HEK293T (cell line): ENCODE data around the gene CHCHD3.

Experiments used
- CTCF ChIA-PET: fragments of 350-600 bp; formaldehyde crosslinking; extraction: SDS; loops from one replicate; lab custom pipeline; 2021; ENCODE audit warnings: antibody characterized with exemption, inconsistent platforms; lab: Yijun Ruan, JAX
- POLR2A ChIA-PET: fragments of 350-600 bp; formaldehyde crosslinking; extraction: SDS; loops from one replicate; lab custom pipeline; 2020; ENCODE audit warnings: antibody characterized with exemption, inconsistent platforms; lab: Yijun Ruan, JAX
- DNase-seq: peaks from one replicate; pipeline ENCODE4 v3.0.0; 2012; ENCODE audit warnings: mixed read lengths; ENCODE audit errors: extremely low spot score
- ARNT ChIP-seq: fragments of 450-650 bp; IDR thresholded peaks from 2 replicates; pipeline ENCODE4 v1.6.1; 2017; ENCODE audit warnings: mild to moderate bottlenecking
- BHLHE40 ChIP-seq: fragments of 450-650 bp; IDR thresholded peaks from 2 replicates; pipeline ENCODE4 v1.6.1; 2016; ENCODE audit warnings: mild to moderate bottlenecking, moderate library complexity, borderline replicate concordance
- CTBP1 ChIP-seq: fragments of 450-650 bp; IDR thresholded peaks from 2 replicates; pipeline ENCODE4 v1.6.1; 2016; ENCODE audit warnings: borderline replicate concordance
- ELF4 ChIP-seq: fragments of 450-650 bp; IDR thresholded peaks from 2 replicates; pipeline ENCODE4 v1.6.1; 2017; ENCODE audit warnings: antibody characterized with exemption
- FOXA1 ChIP-seq: fragments of 450-650 bp; IDR thresholded peaks from 2 replicates; pipeline ENCODE4 v1.6.1; 2016; ENCODE audit warnings: mild to moderate bottlenecking
- FOXK2 ChIP-seq: fragments of 450-650 bp; IDR thresholded peaks from 2 replicates; pipeline ENCODE4 v1.6.1; 2016; ENCODE audit warnings: mild to moderate bottlenecking
- FOXM1 ChIP-seq: fragments of 450-650 bp; IDR thresholded peaks from 2 replicates; pipeline ENCODE4 v1.6.1; 2017; ENCODE audit warnings: mild to moderate bottlenecking, borderline replicate concordance
- HDGF ChIP-seq: fragments of 450-650 bp; IDR thresholded peaks from 2 replicates; pipeline ENCODE4 v1.6.1; 2017; ENCODE audit warnings: antibody characterized with exemption, borderline replicate concordance
- L3MBTL2 ChIP-seq: fragments of 450-650 bp; conservative IDR thresholded peaks from 2 replicates; pipeline ENCODE4 v1.6.1; 2016; ENCODE audit warnings: mild to moderate bottlenecking
- LEF1 ChIP-seq: fragments of 450-650 bp; IDR thresholded peaks from 2 replicates; pipeline ENCODE4 v1.6.1; 2017; ENCODE audit warnings: mild to moderate bottlenecking, borderline replicate concordance
- NFRKB ChIP-seq: fragments of 450-650 bp; IDR thresholded peaks from 2 replicates; pipeline ENCODE4 v1.6.1; 2016; ENCODE audit warnings: mild to moderate bottlenecking, moderate library complexity
- SP1 ChIP-seq: fragments of 450-650 bp; IDR thresholded peaks from 2 replicates; pipeline ENCODE4 v1.6.1; 2017
- SUZ12 ChIP-seq: fragments of 450-650 bp; IDR thresholded peaks from 2 replicates; pipeline ENCODE4 v1.6.1; 2016; ENCODE audit warnings: mild to moderate bottlenecking
- TARDBP ChIP-seq: fragments of 450-650 bp; IDR thresholded peaks from 2 replicates; pipeline ENCODE4 v1.6.1; 2016
- ZNF384 ChIP-seq: fragments of 450-650 bp; IDR thresholded peaks from 2 replicates; pipeline ENCODE4 v1.6.1; 2016
- TF ChIP-seq, protein P1 (sequence below): fragments of 450-650 bp; IDR thresholded peaks from 2 replicates; pipeline ENCODE4 v1.6.1; 2016

Gene CHCHD3

DNA sequence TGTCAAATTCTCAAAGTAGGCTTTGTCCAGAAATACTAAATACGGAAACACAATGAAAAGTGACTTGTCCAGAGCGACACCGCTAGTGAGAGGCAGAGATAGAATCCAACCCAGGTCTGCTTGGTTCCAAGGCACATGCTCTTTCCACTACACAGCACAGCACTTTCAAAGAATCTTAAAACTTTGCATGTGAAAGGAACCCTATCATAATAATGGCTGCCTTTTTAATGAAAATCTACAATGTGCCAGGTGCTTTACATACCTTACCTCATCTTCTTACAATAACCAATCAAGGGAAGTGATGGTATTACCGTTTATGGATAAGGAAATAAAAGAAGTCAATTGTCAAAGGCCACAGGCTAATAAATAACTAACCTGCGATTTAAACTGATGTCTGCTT is 2.6 kb downstream of the CHCHD3 start:
- ChIA-PET POLR2A (no interaction called here), CTCF (no interaction called here)
- no peak for DNase-seq
- TF ChIP-seq ELF4 (no peak), TARDBP (no peak), FOXA1 (no peak), LEF1 (no peak), BHLHE40 (no peak), CTBP1 (no peak), NFRKB (no peak), SP1 (no peak), ARNT (no peak), L3MBTL2 (no peak), HDGF (no peak), FOXM1 (no peak), ZNF384 (no peak), SUZ12 (no peak), FOXK2 (no peak)
- TF ChIP-seq, protein P1, sequence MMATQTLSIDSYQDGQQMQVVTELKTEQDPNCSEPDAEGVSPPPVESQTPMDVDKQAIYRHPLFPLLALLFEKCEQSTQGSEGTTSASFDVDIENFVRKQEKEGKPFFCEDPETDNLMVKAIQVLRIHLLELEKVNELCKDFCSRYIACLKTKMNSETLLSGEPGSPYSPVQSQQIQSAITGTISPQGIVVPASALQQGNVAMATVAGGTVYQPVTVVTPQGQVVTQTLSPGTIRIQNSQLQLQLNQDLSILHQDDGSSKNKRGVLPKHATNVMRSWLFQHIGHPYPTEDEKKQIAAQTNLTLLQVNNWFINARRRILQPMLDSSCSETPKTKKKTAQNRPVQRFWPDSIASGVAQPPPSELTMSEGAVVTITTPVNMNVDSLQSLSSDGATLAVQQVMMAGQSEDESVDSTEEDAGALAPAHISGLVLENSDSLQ = no peak

GRCh38 chr7:133077394-133077793 is 4.5 kb downstream of the CHCHD3 start:
- ChIA-PET POLR2A (no interaction called here), CTCF (no interaction called here)
- no peak for TF ChIP-seq L3MBTL2
- no peak for TF ChIP-seq SUZ12
- TF ChIP-seq FOXA1 = no peak
- no peak for TF ChIP-seq BHLHE40
- TF ChIP-seq, protein P1 = no peak
- TF ChIP-seq SP1 = no peak
- DNase-seq = no peak

- CTCF ChIA-PET = no interaction called here
- TF ChIP-seq ZNF384 = no peak
- TF ChIP-seq, protein P1 = no peak
- no peak for TF ChIP-seq SP1
- no peak for TF ChIP-seq FOXA1
- no peak for TF ChIP-seq CTBP1
- no peak for TF ChIP-seq L3MBTL2
- TF ChIP-seq ELF4 = no peak
- no peak for TF ChIP-seq LEF1
- TF ChIP-seq FOXK2 = no peak
- no peak for TF ChIP-seq TARDBP
- no peak for TF ChIP-seq ARNT
- TF ChIP-seq HDGF = no peak
- no peak for TF ChIP-seq NFRKB
- TF ChIP-seq SUZ12 = no peak
- no peak for TF ChIP-seq FOXM1
- no peak for TF ChIP-seq BHLHE40
- POLR2A ChIA-PET = no interaction called here
- no peak for DNase-seq
Measured at GRCh38 chr7:133076142-133076541, 5.7 kb downstream of the CHCHD3 start.

GRCh38 chr7:133071506-133071905 is 10.4 kb downstream of the CHCHD3 start:
- ChIA-PET CTCF (no interaction called here), POLR2A (no interaction called here)
- no peak for DNase-seq
- TF ChIP-seq HDGF (no peak), FOXM1 (no peak), SP1 (no peak), ARNT (no peak), CTBP1 (no peak), NFRKB (no peak)
- TF ChIP-seq, protein P1 = no peak

DNA sequence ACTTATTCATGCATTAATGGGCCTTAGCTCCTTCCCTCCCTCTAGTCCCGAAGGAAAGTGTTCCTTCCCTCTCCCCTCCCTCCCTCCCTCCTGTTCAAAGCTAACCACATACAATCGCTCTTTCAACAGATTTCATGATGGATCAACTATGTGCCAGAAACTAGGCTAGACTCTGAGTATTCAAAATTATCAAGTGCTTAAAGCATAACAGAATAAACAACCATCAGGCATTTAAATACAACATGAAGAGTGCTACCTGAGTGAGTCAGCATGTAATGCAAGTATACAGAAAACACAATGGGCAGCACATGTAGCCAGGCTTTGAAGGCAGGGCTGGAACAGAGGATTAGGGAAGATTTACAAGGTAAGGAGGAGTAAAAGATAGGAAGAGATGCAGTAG is 11.3 kb downstream of the CHCHD3 start:
- CTCF ChIA-PET = no interaction called here
- TF ChIP-seq FOXA1 = no peak
- no peak for TF ChIP-seq ARNT
- no peak for TF ChIP-seq HDGF
- TF ChIP-seq ZNF384 = no peak
- TF ChIP-seq TARDBP = no peak
- no peak for TF ChIP-seq ELF4
- POLR2A ChIA-PET = no interaction called here
- no peak for DNase-seq

DNA sequence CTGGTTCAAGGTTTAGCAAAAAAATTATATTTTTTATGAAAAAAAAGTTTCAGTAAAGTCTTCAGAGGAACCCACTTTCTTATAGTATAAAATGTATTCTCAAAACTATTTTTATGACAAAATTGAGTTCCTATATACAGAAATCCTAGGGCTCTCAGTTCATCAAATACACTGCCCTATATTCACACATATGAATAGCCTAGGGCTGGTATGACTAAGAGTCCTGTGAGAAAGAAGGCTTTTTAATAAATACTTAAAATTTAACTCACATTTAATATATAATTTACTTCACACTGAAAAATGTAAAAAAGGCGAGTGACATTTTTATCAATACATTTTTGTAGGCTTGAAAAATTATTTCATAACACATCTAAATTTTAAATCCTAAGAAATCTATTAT is 16.6 kb downstream of the CHCHD3 start:
- ChIA-PET CTCF (no interaction called here), POLR2A (no interaction called here)
- no peak for DNase-seq
- TF ChIP-seq ZNF384 (no peak), CTBP1 (no peak), SP1 (no peak)
